Measurements from ENCODE around the gene TNFSF18.
A peak's percentile ranks its signal among the peaks of the same experiment; 100 is the strongest.
"Not testable (repeated sequence)": the region's sequence is repeated elsewhere in the genome, so short reads cannot be mapped to it uniquely, and the experiment has no call there.

The TNFSF18 gene, protein sequence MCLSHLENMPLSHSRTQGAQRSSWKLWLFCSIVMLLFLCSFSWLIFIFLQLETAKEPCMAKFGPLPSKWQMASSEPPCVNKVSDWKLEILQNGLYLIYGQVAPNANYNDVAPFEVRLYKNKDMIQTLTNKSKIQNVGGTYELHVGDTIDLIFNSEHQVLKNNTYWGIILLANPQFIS

DNA sequence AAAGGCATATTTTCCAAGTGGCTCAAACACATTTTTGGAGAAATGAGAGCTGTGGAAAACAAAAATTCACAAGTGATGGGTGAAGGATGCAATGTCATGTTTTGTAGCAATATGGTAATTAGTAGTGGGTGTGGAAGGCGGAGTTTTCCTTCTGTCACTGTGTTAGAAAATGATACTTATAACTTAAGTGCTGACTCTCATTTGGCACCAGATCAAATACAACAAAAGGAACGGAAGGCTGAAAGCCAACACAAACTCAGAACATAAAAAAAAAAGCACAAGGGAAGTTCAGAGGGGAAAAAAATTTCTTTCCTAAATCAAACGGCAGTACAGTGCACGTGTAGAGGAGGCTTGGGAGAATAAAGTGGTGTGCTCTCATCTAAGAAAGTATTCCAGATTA, at the start of gene TNFSF18:
Gene TNFSF18, minus strand, starts transcription at position 77 of the 400 bp plus-strand sequence. Its CDS starts 45 bp downstream, at position 32.
- DNase-seq (ENCODE audit: low read depth): no peak

DNA sequence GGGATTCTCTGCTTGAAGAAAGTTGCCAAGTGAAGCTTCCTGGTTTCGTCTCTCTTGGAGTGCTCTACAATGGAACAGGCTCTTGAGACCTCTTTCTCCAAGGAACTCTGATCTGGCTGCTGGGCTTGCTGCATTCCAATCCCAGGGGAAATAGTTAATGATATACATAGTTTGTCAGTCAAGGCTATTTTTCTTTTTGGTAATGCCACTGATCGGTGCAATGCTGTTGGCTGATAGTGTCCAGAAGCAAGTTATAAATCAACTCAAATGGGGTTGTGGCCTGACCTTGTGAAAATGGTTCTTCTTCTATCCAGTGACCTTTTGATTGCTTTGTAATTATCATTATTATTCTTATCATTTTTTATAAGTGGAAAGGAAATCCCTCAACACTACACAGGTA, 48.4 kb upstream of the TNFSF18 start:
- no peak for DNase-seq (ENCODE audit: low read depth)

DNA sequence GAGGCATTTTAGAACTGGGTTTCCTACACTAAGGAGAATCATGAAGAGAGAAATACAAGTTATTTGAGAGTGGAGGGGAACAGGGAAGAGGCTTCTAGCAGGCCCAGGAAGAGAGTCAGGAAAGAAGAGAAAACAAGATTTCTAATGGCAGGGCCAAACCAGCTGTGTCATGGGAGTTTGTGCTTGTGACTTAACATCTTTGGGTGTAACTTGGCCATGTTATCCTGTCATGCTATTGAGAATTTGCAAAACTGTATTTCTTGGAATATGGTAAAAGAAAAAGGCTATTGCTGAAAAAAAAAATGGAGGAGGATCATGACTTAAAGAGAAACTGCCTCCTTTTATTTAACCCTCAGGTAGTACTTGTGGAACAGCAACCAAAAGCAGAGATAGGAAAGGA, 47.4 kb upstream of the TNFSF18 start:
- no peak for DNase-seq (ENCODE audit: low read depth)

DNA sequence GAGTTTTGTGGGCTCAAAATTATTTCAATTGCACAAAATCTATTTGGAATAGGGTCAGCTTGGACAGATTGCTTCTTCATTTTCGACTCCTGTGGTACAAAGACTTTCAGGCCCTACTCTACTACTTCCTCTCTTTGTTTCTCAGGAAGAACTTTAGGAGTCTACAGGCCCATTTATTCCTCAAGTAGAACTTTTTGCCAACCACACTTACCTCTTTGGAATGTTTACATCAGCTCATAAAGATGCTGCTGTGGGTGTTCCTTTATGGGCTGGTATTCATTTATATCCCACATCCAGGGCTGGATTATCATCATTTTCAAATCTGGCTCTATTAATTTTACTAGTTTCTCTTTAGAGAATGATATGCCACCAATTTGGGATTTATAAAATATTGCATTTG, 46.3 kb upstream of the TNFSF18 start:
- no peak for DNase-seq (ENCODE audit: low read depth)

DNA sequence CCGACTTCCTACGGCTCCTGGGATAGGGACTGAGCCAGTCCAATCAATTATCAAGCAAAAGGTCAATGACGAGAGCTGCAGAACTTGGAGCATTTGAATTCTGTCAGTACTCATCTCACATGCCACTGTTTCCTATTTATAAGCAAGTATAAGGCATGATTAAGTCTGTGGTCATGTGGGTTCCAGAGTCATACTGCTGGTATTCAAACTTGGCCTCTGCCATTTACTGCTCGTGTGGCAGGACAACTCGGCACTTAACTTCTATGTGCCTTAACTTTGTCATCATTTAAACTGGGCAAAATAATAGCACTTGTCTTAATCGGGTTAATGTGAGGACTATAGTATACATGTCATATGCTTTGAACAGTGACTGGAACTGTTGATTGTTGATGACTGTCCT, 44.9 kb upstream of the TNFSF18 start:
- DNase-seq (ENCODE audit: low read depth): peak; percentile 53

DNA sequence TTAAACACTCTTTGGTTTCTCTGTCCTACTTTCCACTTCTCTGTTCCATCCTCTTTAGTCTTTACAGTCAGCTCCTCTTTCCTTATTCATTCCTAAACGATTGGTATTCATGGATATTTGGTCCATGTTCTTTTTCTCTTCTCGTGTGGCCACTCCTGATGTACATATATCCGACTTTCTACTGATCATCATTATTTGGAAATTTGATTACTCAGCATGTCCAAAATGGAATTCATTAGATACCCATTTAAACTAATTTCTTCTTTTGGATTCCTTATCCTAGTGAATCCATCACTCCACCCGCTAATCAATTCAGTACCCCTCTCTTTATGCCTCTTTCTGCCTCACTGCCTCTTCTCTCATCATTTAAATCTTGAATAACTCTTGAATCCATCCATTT, 43.8 kb upstream of the TNFSF18 start:
- DNase-seq (ENCODE audit: low read depth): no peak

DNA sequence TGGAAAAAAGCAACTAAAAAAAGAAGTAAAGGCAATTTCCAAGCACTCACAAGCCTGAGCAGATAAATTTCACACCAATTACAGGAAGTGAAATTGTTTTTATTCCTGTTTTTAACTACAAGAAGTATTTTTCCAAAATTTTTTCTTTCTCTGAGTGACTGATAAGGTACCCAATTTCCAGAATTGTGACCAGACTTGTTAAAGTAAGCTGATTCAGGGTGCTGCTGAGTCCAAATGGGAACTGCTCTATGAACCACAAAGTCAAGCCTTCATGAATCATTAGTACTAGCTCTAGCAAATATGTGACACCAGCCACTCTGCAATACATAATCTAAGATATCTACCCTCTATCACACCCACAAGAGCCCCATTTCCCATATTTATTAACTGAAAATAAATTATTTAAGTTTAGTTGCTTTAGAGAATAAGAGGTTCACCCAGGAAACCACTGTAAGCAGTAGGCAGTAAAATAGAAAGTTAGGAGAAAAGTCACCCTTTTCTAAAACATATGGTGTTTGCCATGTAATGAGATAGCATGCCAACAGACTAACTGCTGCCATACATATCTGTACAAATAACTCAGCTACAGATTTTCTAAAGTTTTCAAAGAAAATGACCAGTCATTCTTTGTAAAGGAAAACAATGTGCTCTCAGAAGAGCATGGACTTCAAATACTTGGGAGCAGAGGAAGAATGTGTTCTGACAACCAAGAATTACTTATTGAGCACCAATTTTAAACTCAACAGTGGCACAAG, 43.1 kb upstream of the TNFSF18 start:
- no peak for DNase-seq (ENCODE audit: low read depth)

DNA sequence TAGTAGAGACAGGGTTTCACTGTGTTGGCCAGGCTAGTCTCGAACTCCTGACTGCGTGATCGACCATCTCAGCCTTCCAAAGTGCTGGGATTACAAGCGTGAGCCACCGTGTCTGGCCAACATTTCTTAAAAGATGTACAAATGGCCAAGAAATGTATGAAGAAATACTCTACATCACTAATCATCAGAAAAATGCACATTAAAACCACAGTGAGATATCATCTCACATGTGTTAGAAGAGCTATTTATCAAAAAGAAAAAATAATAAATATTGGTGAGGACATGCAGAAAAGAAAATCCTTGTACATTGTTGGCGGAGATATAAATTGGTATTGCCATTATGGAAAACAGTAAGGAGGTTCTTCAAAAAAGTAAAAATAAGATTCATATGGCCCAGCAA, 33.6 kb upstream of the TNFSF18 start:
- no peak for DNase-seq (ENCODE audit: low read depth)

DNA sequence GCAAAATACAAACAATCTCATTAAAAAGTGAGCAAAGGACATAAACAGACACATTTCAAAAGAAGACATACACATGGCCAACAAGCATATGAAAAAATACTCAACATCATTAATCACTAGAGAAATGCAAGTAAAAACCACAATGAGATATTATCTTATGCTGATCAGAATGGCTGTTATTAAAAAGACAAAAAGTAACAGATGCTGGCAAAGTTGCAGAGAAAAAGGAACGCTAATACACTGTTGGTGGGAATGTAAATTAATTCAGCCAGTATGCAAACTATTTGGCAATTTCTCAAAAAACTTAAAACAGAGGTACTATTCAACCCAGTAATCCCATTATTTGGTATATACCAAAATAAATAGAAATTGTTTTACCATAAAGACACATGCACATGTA, 32.2 kb upstream of the TNFSF18 start:
- no peak for DNase-seq (ENCODE audit: low read depth)

DNA sequence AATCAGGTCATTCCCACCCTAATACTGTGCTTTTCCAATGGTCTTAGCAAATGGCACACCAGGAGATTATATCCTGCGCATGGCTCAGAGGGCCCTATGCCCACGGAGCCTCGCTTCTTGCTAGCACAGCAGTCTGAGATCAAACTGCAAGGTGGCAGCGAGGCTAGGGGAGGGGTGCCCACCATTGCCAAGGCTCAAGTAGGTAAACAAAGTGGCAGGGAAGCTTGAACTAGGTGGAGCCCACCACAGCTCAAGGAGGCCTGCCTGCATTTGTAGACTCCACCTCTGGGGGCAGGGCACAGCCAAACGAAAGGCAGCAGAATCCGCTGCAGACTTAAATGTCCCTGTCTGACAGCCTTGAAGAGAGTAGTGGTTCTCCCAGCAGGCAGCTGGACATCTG, 23.5 kb upstream of the TNFSF18 start:
- DNase-seq (ENCODE audit: low read depth): not testable (repeated sequence)

DNA sequence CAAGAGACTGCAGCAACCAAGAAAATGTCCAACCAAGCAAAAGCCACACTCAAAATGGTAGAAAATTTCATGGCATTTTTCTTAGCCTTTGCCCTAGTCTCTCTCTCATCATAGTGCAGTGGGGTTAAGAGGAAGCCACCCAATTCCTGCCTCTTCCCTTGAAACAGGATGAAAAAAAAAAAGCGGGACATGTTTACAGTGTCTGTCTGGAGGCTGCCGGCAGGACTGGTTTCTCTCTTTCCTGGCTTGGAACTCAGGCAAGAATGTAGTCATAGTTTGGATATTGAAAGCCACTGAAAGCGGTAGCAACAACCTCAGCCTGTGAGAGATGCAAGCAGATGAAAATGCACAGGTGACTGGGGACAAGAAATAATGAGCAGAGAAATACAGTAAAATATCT, 13.3 kb upstream of the TNFSF18 start:
- no peak for DNase-seq (ENCODE audit: low read depth)

DNA sequence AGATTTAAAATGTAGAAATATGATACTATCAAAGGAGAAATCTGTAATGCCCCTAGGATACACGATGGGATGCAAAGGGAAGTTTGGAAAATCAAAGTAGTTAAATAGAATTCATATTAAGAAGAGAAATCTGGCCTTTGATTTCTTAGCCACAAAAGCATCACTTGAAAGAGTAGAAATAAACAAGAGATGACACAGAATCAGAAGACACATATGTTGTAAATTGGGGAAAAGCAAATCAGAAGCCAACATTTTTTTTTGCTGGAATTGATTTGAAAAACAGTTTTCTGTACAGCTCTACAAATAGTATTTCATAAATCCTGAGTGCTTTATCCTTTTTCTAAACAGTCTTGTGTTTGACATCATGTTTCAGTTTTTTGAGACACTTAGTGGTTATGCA, 12.4 kb upstream of the TNFSF18 start:
- no peak for DNase-seq (ENCODE audit: low read depth)

DNA sequence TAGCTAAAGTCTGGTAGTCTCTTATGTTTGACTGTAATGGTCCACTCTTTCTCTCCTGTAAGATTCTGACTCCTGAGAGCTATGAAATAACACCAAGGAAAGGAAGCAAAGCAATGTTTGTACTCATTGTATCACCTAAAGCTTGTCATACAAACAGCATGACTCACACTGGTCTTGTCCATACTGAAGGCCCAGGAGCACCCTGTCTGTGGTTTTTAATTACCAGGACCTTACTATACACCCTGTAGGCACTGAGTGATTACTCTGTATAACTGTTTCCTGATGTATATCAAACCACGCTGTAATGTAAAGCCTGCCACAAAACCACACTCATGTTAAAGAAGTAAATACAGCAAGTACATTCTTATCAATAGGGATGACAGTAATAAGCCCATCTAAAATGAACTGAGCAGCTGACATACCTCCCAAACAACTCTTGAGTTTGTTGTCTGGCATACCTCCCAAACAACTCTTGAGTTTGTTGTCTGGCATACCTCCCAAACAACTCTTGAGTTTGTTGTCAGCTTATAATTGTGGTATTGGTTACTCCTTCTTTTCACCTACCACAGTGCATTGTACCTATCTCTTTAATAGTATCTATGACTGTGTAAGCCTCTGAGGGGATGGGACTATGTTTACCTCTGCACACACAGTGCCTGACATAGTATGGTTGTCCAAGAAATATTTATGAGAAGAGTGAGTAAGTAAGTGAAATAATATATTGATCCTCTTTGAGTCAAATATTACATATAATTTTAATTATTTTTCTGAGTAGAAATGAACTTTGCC, 11.6 kb upstream of the TNFSF18 start:
- peak; percentile 29 for DNase-seq (ENCODE audit: low read depth)

DNA sequence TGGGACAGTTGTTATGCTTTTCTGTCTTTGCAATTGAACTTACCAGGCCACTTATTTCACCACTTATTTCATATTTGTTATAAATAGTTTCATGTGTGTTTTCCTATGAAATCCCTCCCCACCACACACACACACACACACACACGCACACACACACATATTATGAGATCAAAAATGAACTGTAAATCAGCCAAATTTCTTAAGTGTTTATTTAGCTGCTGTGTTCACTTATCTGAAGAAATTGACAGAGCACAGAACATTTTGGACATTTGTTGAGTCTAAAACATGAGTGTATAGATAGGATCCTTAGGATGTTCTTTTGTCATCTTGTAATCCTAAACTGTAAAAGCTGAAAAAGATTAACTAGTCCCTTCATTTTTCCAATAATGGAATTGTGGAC, 7.8 kb upstream of the TNFSF18 start:
- DNase-seq (ENCODE audit: low read depth): no peak

DNA sequence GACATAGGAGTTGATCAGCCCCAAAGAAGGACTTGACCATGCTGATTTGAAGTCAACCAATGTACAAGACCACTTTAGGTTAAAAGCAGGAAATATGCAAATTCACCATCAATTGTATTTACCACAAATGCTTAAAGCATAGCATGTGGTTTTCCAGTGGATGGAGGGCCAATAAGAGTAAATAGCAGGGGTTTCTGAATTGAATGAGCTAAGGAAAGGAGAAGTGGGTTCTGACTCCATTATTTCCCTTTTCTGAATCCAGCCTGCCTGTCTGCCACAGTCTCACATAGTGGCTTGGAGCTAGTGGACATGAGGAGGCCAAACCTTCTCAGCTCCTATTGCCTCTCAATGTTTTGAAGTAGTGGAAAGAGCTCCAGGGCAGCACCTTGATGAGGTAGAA, 7.2 kb upstream of the TNFSF18 start:
- no peak for DNase-seq (ENCODE audit: low read depth)

DNA sequence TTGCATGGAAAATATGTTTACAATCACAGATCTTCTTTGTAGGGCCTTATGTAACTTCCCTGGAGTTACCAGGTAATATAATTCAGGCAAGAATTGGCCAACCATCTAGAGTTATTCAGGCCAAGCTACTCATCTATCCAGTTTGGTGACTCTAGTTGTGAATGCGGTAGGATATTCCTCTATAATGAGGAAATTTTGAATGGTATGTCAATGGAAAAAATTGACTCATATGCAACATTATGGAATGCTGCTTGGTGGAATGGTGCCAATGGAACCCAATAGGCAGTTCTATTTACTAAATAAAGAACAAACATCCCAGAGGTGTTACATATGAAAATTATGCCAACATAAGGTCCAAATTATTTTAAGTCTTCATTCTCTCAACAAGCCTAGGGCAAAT, 5.6 kb upstream of the TNFSF18 start:
- DNase-seq (ENCODE audit: low read depth): no peak

DNA sequence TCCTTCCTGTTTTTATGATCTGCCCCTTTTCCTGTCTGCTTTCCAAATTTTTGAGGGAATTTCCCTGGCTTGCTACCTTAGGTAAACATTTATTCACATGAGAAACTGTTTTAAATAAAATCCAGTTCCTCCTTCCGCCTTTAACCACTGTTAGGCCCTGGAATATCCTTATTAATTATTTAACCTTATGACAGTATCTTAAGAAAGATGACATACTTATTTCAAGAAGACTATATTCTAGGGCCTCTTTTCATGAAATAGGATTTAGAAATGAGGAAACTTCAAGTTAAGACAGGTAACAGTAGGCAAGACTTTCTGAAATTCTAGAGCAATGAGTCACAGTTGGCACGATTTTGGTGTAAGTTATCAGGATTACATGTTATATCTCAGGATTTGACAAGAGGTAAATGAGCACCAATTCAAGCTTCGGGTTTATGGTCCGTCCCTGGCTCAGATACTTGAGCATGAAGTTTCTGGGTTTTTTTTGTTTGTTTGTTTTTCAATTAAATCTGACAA, 2.0 kb upstream of the TNFSF18 start:
- no peak for DNase-seq (ENCODE audit: low read depth)

DNA sequence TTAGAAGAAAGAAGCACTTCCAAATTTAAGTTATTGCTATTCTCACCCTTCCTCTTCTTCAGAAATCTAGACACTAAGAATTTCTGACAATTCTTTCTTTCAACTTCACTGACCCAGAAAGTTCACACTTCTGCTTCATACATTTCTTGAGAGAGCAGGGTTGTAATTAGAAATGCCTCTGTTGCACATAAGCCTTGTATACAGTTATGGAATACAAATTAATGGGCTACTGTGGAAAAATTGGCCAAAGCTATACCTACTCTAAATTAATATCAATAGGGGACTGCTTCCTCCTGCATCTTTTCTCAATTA, 1.5 kb downstream of the TNFSF18 start:
- no peak for DNase-seq (ENCODE audit: low read depth)

DNA sequence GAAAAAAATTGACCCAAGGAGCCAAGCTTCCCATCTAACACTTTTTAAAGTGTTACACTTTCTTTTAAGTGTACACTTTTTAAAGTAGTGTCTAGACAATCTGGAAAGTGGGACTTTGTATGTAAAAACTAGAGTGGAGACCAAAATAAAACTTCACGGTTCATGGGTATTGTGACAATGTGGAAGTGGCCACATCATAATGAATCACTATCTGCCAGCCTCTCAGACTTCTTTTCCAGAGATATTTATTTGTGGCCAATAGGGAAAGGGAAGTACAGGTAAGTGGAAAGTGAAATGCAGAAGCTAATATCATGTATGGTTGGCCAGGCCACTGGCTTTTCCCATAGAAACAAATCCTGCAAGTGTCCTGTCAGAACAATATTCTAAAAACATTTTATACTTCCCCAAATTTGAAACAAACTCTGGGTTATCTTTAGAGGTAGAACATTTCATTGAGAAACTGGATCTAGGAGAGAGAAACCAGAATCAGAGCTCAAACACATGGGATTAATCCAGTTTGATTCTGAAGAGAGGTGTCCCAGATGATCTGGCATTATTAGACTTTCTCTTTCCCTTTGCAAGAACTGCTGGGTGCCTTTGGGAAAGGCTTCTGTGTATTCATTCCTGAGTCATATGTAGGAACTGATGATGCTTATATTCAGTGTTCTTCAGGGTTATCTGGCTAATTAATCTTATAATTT, 2.0 kb downstream of the TNFSF18 start:
- no peak for DNase-seq (ENCODE audit: low read depth)

DNA sequence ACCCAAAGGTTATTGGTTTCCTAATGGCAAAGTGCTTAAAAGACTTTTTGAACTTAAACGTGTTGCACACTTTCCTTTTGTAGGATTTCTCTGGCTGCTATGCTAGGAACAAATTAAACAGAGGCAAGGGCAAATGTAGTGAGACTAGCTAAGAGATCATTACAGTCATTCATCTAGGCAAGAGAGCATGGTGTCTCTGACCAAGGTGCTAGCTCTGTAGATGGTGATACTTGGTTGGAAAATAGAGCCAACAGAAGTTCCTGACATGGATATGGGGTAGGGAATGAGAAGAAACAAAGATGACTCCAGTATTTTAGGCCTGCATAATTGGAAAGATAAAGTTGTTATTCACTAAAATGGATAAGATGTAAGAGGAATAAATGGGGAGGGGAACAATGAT, 6.1 kb downstream of the TNFSF18 start:
- no peak for DNase-seq (ENCODE audit: low read depth)

DNA sequence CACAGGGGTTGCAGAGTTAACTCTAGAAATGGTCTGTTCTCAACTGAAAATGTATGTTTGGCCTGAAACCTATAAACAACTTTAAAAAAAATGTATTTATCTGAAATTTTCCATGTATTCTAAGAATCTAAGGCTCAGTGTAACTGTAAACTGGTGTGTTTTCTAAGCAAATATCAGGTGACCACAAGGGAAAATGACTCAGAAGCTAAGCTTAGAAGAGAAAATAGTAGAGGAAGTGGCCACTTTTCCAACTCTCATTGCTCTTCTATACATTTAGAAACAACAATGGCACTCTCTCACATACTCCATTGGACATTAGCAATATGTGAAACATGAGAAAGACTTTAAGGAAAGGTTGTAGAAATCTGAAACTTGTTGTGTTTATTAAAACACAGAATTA, 7.5 kb downstream of the TNFSF18 start:
- DNase-seq (ENCODE audit: low read depth): no peak

DNA sequence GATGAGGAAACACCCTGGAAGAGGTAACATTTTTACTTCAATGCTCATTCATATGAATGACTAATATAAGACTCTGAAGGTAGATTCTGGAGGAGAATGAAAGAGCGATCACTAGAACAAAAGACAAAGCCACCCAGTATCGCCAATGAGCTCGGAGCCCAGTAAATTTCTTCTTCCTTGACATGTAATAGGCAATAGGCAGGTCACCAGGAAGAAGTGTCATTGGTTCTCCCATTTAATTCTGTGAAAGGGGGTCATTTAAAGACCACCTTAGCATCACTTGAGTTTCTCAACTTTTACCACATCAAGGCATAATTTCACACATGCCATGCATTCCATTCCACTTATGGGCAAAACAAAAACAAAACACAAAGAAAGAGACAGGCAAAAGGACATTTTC, 7.9 kb downstream of the TNFSF18 start:
- no peak for DNase-seq (ENCODE audit: low read depth)

DNA sequence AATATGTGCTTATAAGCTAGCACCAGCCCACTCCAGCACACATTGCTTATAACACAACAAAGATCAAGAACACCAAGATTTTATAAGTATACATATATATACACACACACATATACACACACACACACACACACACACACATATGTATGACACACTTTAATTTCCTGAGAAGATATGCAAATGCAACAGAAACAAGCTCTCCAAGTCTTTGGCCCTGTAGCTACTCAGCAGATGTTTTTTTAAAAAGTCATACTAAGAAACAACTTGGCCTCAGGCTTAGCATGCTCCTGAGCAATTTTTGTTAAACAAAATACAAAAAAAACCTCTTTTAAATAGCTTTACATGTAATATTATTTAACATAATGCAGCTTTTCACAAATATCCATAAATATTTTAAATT, 11.1 kb downstream of the TNFSF18 start:
- DNase-seq (ENCODE audit: low read depth): no peak
